Mesodermal cell (in vitro differentiated cells): ENCODE results near the gene FOXP1.

ENCODE experiments used
- H3K27ac ChIP-seq: 2 replicates; pipeline ENCODE4 v1.7.0; 2013; ENCODE audit warnings: mild to moderate bottlenecking, low read depth, low read length, moderate library complexity; ENCODE audit not compliant: severe bottlenecking
- H3K36me3 ChIP-seq: 2 replicates; pipeline ENCODE4 v1.7.1; 2013; ENCODE audit warnings: mild to moderate bottlenecking, low read length, moderate library complexity; ENCODE audit not compliant: control insufficient read depth, insufficient read depth
- H3K4me1 ChIP-seq: one replicate; pipeline ENCODE4 v1.7.1; 2013; ENCODE audit warnings: mild to moderate bottlenecking, low read length; ENCODE audit not compliant: insufficient read depth, control insufficient read depth, poor library complexity, severe bottlenecking
- H3K4me3 ChIP-seq: 2 replicates; pipeline ENCODE4 v1.7.0; 2013; ENCODE audit warnings: low read length, control low read depth, mild to moderate bottlenecking; ENCODE audit not compliant: insufficient read depth, poor library complexity, severe bottlenecking; ENCODE audit errors: extremely low read depth
- H3K9me3 ChIP-seq: 2 replicates; pipeline ENCODE4 v1.7.1; 2013; ENCODE audit warnings: mild to moderate bottlenecking, low read length, moderate library complexity; ENCODE audit not compliant: control insufficient read depth
- WGBS, 2 experiments: methylation state at CpG; one replicate each; pipeline ENCODE4 v1.1.5; 2013; ENCODE audit warnings: missing lambda C conversion rate in 2 of 2; ENCODE audit not compliant: insufficient coverage in 2 of 2; 5-methylcytosine and 5-hydroxymethylcytosine counted together

Gene FOXP1

DNA sequence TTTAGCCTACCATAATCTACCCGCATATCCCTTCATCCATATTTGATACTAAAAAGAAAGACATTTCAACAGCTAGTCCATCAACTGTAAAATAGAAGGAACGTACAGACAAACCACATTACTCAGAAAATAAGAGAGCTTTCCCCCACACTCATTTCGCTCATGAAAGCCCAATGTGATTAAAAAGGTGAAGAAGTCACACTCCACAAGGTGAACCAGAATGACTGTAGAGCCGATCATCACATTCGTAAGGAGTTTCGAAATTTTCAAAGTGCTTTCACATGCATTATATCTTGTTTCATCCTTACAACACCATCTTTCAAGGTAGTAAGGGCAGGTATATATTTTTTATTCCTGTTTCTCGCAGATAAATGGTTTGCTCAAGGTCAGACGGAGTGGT is 225.3 kb downstream of the FOXP1 start:
- Histone ChIP-seq H3K9me3 (no peaks in the 10 kb centered on the region), H3K27ac (no peak overlapping the region), H3K4me3 (no peak overlapping the region), H3K4me1 (no peaks in the 10 kb centered on the region), H3K36me3 (no peaks in the 10 kb centered on the region)
- WGBS, 2 experiments, result 96 to 97% methylated on average over 5 of the region's 8 CpGs

GRCh38 chr3:71356265-71356664 is 227.3 kb downstream of the FOXP1 start:
- Histone ChIP-seq H3K9me3 (no peaks in the 10 kb centered on the region), H3K36me3 (no peaks in the 10 kb centered on the region), H3K4me3 (no peak overlapping the region), H3K27ac (no peak overlapping the region), H3K4me1 (no peaks in the 10 kb centered on the region)
- WGBS, 2 experiments, result 86 to 94% methylated on average over 4 to 5 of the region's 6 CpGs

DNA sequence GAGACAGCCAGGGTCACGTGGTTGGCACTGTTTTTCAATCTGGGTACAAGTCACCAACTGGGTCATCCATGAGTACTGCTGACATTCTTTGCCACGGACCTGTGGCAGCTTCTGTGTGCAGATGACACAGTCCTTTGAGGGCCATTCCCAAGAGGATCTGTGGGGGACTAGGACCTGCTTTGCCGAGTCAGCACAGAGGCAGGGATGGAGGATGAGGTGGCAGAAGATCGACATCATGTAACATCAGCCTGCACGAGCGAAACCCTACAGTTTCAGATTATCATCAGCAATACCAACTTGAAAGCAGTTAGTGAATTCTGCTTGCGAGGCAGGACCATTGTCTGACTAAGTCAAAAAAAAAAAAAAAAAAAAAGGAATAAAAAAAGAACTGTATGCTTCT is 227.7 kb downstream of the FOXP1 start:
- WGBS, 2 experiments, result 88 to 98% methylated on average over 3 to 5 of the region's 7 CpGs
- Histone ChIP-seq H3K27ac (no peak overlapping the region), H3K9me3 (no peaks in the 10 kb centered on the region), H3K36me3 (no peaks in the 10 kb centered on the region), H3K4me3 (no peak overlapping the region), H3K4me1 (no peaks in the 10 kb centered on the region)

GRCh38 chr3:71355037-71355436 is 228.5 kb downstream of the FOXP1 start:
- Histone ChIP-seq H3K4me1 (no peaks in the 10 kb centered on the region), H3K27ac (no peak overlapping the region), H3K4me3 (no peak overlapping the region), H3K9me3 (no peaks in the 10 kb centered on the region), H3K36me3 (no peaks in the 10 kb centered on the region)
- 95 to 100% methylated on average over 2 to 3 of the region's 5 CpGs for WGBS, 2 experiments

- Histone ChIP-seq H3K27ac (no peak overlapping the region), H3K36me3 (no peaks in the 10 kb centered on the region), H3K4me3 (no peak overlapping the region), H3K9me3 (no peaks in the 10 kb centered on the region), H3K4me1 (no peaks in the 10 kb centered on the region)
- WGBS, 2 experiments, result 94 to 95% methylated on average over 3 of the region's 4 CpGs
These were observed 232.0 kb downstream of the FOXP1 start for GRCh38 chr3:71351403-71352149.

DNA sequence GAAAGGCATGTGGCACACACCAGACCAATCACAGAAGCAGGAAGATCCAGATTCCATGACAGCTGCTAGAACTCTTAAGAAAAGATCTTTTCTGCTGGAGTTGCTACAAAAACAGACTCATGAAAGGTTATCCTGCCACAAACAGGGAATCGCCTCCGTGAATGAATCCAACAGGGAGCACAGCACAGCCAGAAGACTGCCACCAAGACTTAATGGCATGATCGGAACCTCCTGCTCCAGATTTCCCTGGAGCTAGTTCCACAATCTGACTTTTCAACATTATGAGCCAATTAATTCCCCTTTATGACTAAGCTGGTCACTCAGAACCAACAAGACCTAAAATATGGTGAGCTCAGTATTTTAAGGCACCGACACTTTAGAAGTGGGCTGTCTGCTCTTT is 232.5 kb downstream of the FOXP1 start:
- H3K4me1 ChIP-seq, result no peaks in the 10 kb centered on the region
- no peak overlapping the region for H3K27ac ChIP-seq
- no peaks in the 10 kb centered on the region for H3K36me3 ChIP-seq
- no peaks in the 10 kb centered on the region for H3K9me3 ChIP-seq
- 100% methylated on average over 3 to 4 of the region's 4 CpGs for WGBS, 2 experiments
- no peak overlapping the region for H3K4me3 ChIP-seq

- no peaks in the 10 kb centered on the region for H3K4me1 ChIP-seq
- no peak overlapping the region for H3K4me3 ChIP-seq
- no peaks in the 10 kb centered on the region for H3K9me3 ChIP-seq
- 100% methylated on average over 1 to 2 of the region's 2 CpGs for WGBS, 2 experiments
- no peaks in the 10 kb centered on the region for H3K36me3 ChIP-seq
- no peak overlapping the region for H3K27ac ChIP-seq
These were observed 234.7 kb downstream of the FOXP1 start for GRCh38 chr3:71348831-71349230.

- WGBS, 2 experiments, result 92 to 94% methylated on average over 7 of the region's 9 CpGs
- H3K36me3 ChIP-seq, result no peaks in the 10 kb centered on the region
- H3K4me1 ChIP-seq, result no peaks in the 10 kb centered on the region
- no peaks in the 10 kb centered on the region for H3K9me3 ChIP-seq
- H3K27ac ChIP-seq, result no peak overlapping the region
- H3K4me3 ChIP-seq, result no peak overlapping the region
These were observed 235.4 kb downstream of the FOXP1 start for GRCh38 chr3:71348001-71348632.

DNA sequence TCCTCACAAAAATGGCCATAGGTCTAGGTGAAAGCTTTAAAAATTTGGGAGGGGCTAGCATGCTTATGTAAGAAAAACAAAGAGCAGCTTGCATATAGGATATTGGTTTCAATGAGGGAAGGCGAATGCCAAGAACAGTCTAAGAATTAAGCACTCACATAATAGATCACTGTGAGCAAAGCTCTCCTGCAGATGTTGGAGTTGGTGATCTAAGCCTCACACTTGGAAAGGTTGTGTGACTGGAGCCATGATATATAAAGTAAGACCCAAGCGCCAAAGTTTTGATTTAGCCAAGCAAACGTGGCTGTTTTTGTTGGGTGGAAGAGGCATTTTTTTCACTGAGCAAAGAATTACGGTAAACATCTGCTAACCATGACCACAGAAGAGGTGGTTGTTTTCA is 237.5 kb downstream of the FOXP1 start:
- Histone ChIP-seq H3K9me3 (peaks cover under 1% of the 10 kb centered on the region), H3K4me1 (no peaks in the 10 kb centered on the region), H3K27ac (no peak overlapping the region), H3K36me3 (no peaks in the 10 kb centered on the region), H3K4me3 (no peak overlapping the region)
- WGBS, 2 experiments, result 90 to 100% methylated on average over 1 to 2 of the region's 4 CpGs

- no peaks in the 10 kb centered on the region for H3K36me3 ChIP-seq
- WGBS, 2 experiments, result 84 to 100% methylated on average over 2 to 3 of the region's 5 CpGs
- H3K9me3 ChIP-seq, result peaks cover 6% of the 10 kb centered on the region
- no peak overlapping the region for H3K27ac ChIP-seq
- H3K4me1 ChIP-seq, result no peaks in the 10 kb centered on the region
- H3K4me3 ChIP-seq, result no peak overlapping the region
These were observed 238.0 kb downstream of the FOXP1 start for GRCh38 chr3:71345429-71346040.

DNA sequence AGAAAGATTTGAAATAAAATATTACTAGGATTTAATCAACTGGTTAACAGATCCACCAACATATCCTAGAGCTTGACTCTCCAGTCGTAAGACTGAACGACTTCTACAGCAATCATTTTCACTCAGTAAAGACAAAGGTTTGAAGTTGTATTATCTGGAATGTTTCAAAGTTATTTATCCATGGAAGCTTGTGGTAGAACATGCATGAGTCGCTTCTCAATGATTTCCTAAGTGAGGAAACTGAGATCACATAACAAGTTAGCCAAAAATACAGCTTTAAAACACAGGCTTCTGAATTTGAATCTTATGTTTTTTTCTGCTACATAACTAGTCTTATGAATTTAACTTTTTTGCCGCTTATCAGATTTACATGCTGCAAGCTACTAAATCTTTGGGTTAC is 241.8 kb downstream of the FOXP1 start:
- Histone ChIP-seq H3K36me3 (no peaks in the 10 kb centered on the region), H3K4me1 (no peaks in the 10 kb centered on the region), H3K27ac (no peak overlapping the region), H3K4me3 (no peak overlapping the region), H3K9me3 (peaks cover 6% of the 10 kb centered on the region)
- 100% methylated on average over 1 of the region's 4 CpGs; no CpG with 5 or more reads in 1 of the 2 experiments for WGBS, 2 experiments
